Stimulated activated CD8-positive, alpha-beta memory T cell treated with anti-CD3 and anti-CD28 coated beads, Interleukin-12 subunit alpha, Interleukin-12 subunit beta, amount 100 ng/mL, for 24 hours (primary cell): ENCODE data around the gene UBAP1.
"Not testable (repeated sequence)": the region's sequence is repeated elsewhere in the genome, so short reads cannot be mapped to it uniquely, and the experiment has no call there.

Source experiments
- DNase-seq: peaks from one replicate; pipeline ENCODE4 v3.0.0-alpha.2; 2020; ENCODE audit errors: extremely low read depth

Gene UBAP1

GRCh38 chr9:34179213-34180136 is 632 bp downstream of the UBAP1 start:
- no peak for DNase-seq

- no peak for DNase-seq
Observed at GRCh38 chr9:34185778-34186551, 7.1 kb downstream of the UBAP1 start.

- no peak for DNase-seq
Observed at GRCh38 chr9:34187891-34188240, 9.0 kb downstream of the UBAP1 start.

GRCh38 chr9:34190996-34191892 is 12.4 kb downstream of the UBAP1 start:
- no peak for DNase-seq

GRCh38 chr9:34195143-34195542 is 16.3 kb downstream of the UBAP1 start:
- no peak for DNase-seq

GRCh38 chr9:34197286-34197685 is 18.4 kb downstream of the UBAP1 start:
- not testable (repeated sequence) for DNase-seq

- no peak for DNase-seq
Observed at GRCh38 chr9:34197756-34198711, 19.2 kb downstream of the UBAP1 start.

GRCh38 chr9:34200092-34200491 is 21.2 kb downstream of the UBAP1 start:
- DNase-seq = no peak

- no peak for DNase-seq
Observed at GRCh38 chr9:34203275-34203991, 24.6 kb downstream of the UBAP1 start.

- no peak for DNase-seq
Observed at GRCh38 chr9:34203992-34204635, 25.3 kb downstream of the UBAP1 start.

- DNase-seq = no peak
Observed at GRCh38 chr9:34205102-34205501, 26.3 kb downstream of the UBAP1 start.

GRCh38 chr9:34206561-34206960 is 27.7 kb downstream of the UBAP1 start:
- no peak for DNase-seq

GRCh38 chr9:34211395-34211794 is 32.6 kb downstream of the UBAP1 start:
- DNase-seq = no peak

- not testable (repeated sequence) for DNase-seq
Observed at GRCh38 chr9:34214354-34215000, 35.6 kb downstream of the UBAP1 start.

GRCh38 chr9:34216325-34216724 is 37.5 kb downstream of the UBAP1 start:
- DNase-seq = no peak

- not testable (repeated sequence) for DNase-seq
Observed at GRCh38 chr9:34217015-34217414, 38.2 kb downstream of the UBAP1 start.

- DNase-seq = no peak
Observed at GRCh38 chr9:34218446-34218845, 39.6 kb downstream of the UBAP1 start.

- DNase-seq = no peak
Observed at GRCh38 chr9:34219421-34219820, 40.6 kb downstream of the UBAP1 start.

GRCh38 chr9:34220218-34220617 is 41.4 kb downstream of the UBAP1 start:
- no peak for DNase-seq
